ENCODE results near the gene DYNLT5.

- TF ChIP-seq CTCF (IDR thresholded peaks at IDR 0.05) (no peak), YY1 (IDR thresholded peaks at IDR 0.05; ENCODE audit: low read depth) (no peak), TAF1 (IDR thresholded peaks at IDR 0.05; ENCODE audit: borderline replicate concordance, low read depth, low read length) (no peak), GABPA (IDR thresholded peaks at IDR 0.05; ENCODE audit: low read depth) (no peak), TEAD4 (IDR thresholded peaks at IDR 0.05; ENCODE audit: borderline replicate concordance, insufficient read depth) (no peak)
Measured at GRCh38 chr1:66729523-66729922, 22.7 kb upstream of the DYNLT5 start.
